Osteocyte (in vitro differentiated cells): ENCODE data around the gene LRRC8D. TPM values are rescaled to one million over a fixed set of nuclear protein-coding genes. Genes with fewer than 3 reads are reported as not detected.
A peak's percentile ranks its signal among the peaks of the same experiment; 100 is the strongest.

Experiments
- DNase-seq: peaks from one replicate; pipeline ENCODE4 v3.0.0; 2021; ENCODE audit warnings: mixed read lengths; ENCODE audit not compliant: unreplicated experiment; ENCODE audit errors: extremely low spot score
- H3K27ac Mint-ChIP-seq: one replicate; pipeline ENCODE4 v1.8.0; 2021; ENCODE audit warnings: mild to moderate bottlenecking, mixed read lengths; ENCODE audit not compliant: unreplicated experiment
- H3K27me3 Mint-ChIP-seq: one replicate; pipeline ENCODE4 v1.8.0; 2021; ENCODE audit warnings: mixed read lengths; ENCODE audit not compliant: unreplicated experiment
- H3K36me3 Mint-ChIP-seq: one replicate; pipeline ENCODE4 v1.8.0; 2021; ENCODE audit warnings: mixed read lengths; ENCODE audit not compliant: unreplicated experiment
- H3K4me1 Mint-ChIP-seq: one replicate; pipeline ENCODE4 v1.8.0; 2021; ENCODE audit warnings: mixed read lengths; ENCODE audit not compliant: unreplicated experiment
- H3K4me3 Mint-ChIP-seq: one replicate; pipeline ENCODE4 v1.8.0; 2021; ENCODE audit warnings: mild to moderate bottlenecking, moderate library complexity, mixed read lengths; ENCODE audit not compliant: unreplicated experiment
- H3K9me3 Mint-ChIP-seq: one replicate; pipeline ENCODE4 v1.8.0; 2021; ENCODE audit warnings: mixed read lengths; ENCODE audit not compliant: unreplicated experiment
- total RNA-seq: library from RNA; stranded (reverse); gene quantifications from 2 replicates; pipeline ENCODE4 v1.2.1, GENCODE V29; 2021
- TF ChIP-seq, protein P1 (sequence below): fragments of 200-600 bp; sonication (generic); IDR thresholded peaks from 2 replicates; pipeline ENCODE4 v1.5.0; 2021; ENCODE audit warnings: antibody characterized with exemption, mild to moderate bottlenecking, moderate library complexity

Gene LRRC8D
- total RNA-seq, 1 donor from 2014 or later: 20.4 TPM

DNA sequence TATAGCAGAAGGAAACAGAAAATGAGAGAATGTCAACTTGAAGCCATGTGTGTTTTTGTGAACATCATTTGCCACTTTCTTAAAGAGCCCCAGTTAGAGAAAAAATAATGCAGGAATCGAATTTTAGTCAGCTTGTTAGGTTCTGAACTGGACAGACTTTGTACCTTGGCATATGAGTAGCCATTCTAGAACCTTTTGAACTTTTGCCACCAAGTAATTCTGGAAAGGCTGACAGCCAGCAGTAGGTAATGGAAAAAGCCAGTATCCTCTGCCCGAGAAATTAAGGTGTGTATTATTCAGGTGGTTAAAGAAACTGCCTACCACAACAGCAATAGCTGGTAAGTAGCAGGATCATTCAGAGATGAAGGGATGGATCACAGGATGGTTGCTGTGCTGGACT, 20.7 kb downstream of the LRRC8D start:
- Mint-ChIP-seq H3K4me1 (peaks cover 33% of the 10 kb centered on the region), H3K36me3 (no peaks in the 10 kb centered on the region), H3K4me3 (no peak overlapping the region), H3K27me3 (no peaks in the 10 kb centered on the region), H3K27ac (no peak overlapping the region), H3K9me3 (no peaks in the 10 kb centered on the region)
- TF ChIP-seq, protein P1, sequence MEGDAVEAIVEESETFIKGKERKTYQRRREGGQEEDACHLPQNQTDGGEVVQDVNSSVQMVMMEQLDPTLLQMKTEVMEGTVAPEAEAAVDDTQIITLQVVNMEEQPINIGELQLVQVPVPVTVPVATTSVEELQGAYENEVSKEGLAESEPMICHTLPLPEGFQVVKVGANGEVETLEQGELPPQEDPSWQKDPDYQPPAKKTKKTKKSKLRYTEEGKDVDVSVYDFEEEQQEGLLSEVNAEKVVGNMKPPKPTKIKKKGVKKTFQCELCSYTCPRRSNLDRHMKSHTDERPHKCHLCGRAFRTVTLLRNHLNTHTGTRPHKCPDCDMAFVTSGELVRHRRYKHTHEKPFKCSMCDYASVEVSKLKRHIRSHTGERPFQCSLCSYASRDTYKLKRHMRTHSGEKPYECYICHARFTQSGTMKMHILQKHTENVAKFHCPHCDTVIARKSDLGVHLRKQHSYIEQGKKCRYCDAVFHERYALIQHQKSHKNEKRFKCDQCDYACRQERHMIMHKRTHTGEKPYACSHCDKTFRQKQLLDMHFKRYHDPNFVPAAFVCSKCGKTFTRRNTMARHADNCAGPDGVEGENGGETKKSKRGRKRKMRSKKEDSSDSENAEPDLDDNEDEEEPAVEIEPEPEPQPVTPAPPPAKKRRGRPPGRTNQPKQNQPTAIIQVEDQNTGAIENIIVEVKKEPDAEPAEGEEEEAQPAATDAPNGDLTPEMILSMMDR: no peak
- no peak for DNase-seq

DNA sequence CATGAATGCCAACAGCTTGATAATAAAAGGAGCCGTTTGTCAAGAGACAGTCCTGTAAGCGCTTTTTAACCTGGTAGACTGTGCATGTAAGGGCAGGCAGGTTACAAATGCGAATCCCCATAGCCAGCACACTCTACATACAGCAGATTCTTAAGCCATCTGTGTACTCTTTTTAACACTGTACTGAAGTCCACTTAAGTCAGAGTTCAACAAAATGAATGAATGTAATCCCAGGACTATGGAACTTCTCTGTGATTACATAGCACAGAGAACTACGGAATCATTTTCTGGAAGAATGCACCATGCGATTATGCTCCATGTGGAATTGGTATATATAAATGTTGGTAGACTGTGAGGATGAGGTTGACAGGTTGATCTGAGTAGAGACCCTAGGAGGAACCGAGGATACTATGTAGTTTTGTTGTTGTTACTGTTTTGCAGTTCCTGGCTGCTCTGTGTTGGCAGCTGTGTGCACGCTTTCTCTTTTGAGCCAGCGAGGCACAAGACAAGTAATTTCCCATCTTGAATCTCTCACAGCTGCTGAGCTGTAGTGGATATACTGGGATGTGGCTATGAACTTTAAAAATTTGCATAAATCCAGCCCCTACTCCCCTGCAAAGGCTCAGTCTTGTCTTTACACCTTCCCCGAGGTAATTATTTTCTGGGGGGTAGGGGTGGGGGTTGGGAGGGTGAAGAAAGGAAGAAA, 21.9 kb downstream of the LRRC8D start:
- Mint-ChIP-seq H3K27me3 (no peaks in the 10 kb centered on the region), H3K27ac (peak overlapping the region; percentile 63), H3K36me3 (peaks cover 3% of the 10 kb centered on the region), H3K4me3 (peak overlapping the region; percentile 81), H3K9me3 (no peaks in the 10 kb centered on the region), H3K4me1 (peaks cover 33% of the 10 kb centered on the region)
- TF ChIP-seq, protein P1: no peak
- no peak for DNase-seq

DNA sequence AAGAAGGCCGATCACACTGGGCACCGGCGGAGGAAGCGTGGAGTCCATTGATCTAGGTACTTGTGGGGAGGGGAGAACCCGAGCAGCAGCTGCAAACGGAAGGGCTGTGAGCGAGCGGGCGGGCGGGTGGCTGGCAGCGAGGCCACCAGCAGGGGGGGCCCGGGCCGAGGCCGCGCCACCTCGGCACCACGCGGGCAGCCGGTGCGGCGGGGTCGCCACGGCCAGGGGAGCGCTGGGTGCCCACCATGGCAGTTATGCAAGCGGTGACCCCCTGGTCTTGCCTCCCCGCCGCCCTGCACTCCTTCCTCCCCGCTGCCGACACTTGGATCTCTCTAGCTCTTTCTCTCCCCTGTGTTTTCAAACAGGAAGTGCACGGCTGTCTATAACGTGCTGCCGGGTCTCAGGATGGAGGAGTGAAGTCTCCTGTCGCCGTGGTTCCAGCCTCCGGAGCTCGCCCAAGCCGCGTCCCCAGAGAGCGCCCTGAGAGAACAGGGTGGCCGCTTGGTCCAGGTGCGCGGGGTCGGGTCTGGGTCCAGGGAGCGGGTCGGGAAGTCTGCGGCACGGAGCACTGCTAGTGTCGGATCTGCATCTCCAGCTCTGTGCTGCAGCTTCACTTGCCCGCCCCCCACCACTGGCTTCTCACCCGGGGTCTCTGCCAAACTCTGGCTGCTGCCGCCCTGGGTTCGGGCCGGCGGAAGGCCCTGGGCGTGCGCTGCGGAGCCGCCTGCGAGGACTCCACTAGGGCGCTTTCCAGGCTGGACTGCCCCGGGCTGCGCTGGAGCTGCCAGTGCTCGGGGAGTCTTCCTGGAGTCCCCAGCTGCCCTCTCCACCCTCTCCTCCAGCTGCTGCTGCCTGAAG, 22.7 kb downstream of the LRRC8D start:
- TF ChIP-seq, protein P1: peak; percentile 90
- Mint-ChIP-seq H3K4me1 (peaks cover 33% of the 10 kb centered on the region), H3K9me3 (no peaks in the 10 kb centered on the region), H3K4me3 (peak overlapping the region; percentile 91), H3K27ac (peak overlapping the region; percentile 71), H3K36me3 (peaks cover 3% of the 10 kb centered on the region), H3K27me3 (no peaks in the 10 kb centered on the region)
- DNase-seq: peak; percentile 89

GRCh38 chr1:89844241-89844807, 23.5 kb downstream of the LRRC8D start:
- Mint-ChIP-seq H3K9me3 (no peaks in the 10 kb centered on the region), H3K27ac (peak overlapping the region; percentile 71)
- no peak for DNase-seq

More at GRCh38 chr1:89844241-89844807, 23.5 kb downstream of the LRRC8D start:
- TF ChIP-seq, protein P1: no peak
- no peaks in the 10 kb centered on the region for H3K27me3 Mint-ChIP-seq
- H3K36me3 Mint-ChIP-seq: peaks cover 3% of the 10 kb centered on the region
- peak overlapping the region; percentile 91 for H3K4me3 Mint-ChIP-seq
- H3K4me1 Mint-ChIP-seq: peaks cover 33% of the 10 kb centered on the region
